MCF 10A (cell line): ENCODE measurements around the gene TBC1D4. TPM values are rescaled to one million over a fixed set of nuclear protein-coding genes. Genes with fewer than 3 reads are reported as not detected.
A peak's percentile ranks its signal among the peaks of the same experiment; 100 is the strongest.

Experiments used
- BruUV-seq: library from RNA; stranded (reverse); fragments of 400-500 nt; replicated peaks from 2 replicates; lab custom pipeline; 2021; lab: Mats Ljungman, UMichigan
- CTCF ChIA-PET: fragments of 300-600 bp; sonication (Branson Sonifier 250); formaldehyde crosslinking; extraction: SDS; loops from one replicate; lab custom pipeline; 2021; ENCODE audit warnings: antibody characterized with exemption, inconsistent platforms; lab: Yijun Ruan, JAX
- POLR2A ChIA-PET: fragments of 300-600, 350-650 bp; sonication (Branson Sonifier 250); formaldehyde crosslinking; extraction: SDS; loops from one replicate; lab custom pipeline; 2020; ENCODE audit warnings: antibody characterized with exemption, inconsistent platforms; lab: Yijun Ruan, JAX
- DNase-seq: peaks from one replicate; pipeline ENCODE4 v3.0.0-alpha.2; 2018; ENCODE audit not compliant: unreplicated experiment
- H3K27ac Mint-ChIP-seq: one replicate; pipeline ENCODE4 v1.8.0; 2022; ENCODE audit warnings: mild to moderate bottlenecking, low read depth, mixed read lengths; ENCODE audit not compliant: unreplicated experiment
- H3K27me3 Mint-ChIP-seq: one replicate; pipeline ENCODE4 v1.8.0; 2022; ENCODE audit warnings: mixed read lengths; ENCODE audit not compliant: insufficient read depth, unreplicated experiment
- H3K36me3 Mint-ChIP-seq: one replicate; pipeline ENCODE4 v1.8.0; 2022; ENCODE audit warnings: mild to moderate bottlenecking, moderate library complexity, mixed read lengths; ENCODE audit not compliant: insufficient read depth, unreplicated experiment
- H3K4me1 Mint-ChIP-seq: one replicate; pipeline ENCODE4 v1.8.0; 2022; ENCODE audit warnings: mixed read lengths; ENCODE audit not compliant: insufficient read depth, unreplicated experiment
- H3K4me3 Mint-ChIP-seq: one replicate; pipeline ENCODE4 v1.8.0; 2022; ENCODE audit warnings: mild to moderate bottlenecking, moderate library complexity, mixed read lengths; ENCODE audit not compliant: unreplicated experiment
- H3K9me3 Mint-ChIP-seq: one replicate; pipeline ENCODE4 v1.8.0; 2022; ENCODE audit warnings: mixed read lengths; ENCODE audit not compliant: unreplicated experiment
- CTCF ChIP-seq: fragments of 200-600 bp; IDR thresholded peaks from one replicate; pipeline ENCODE4 v1.8.0; 2022; ENCODE audit warnings: antibody characterized with exemption, mild to moderate bottlenecking; ENCODE audit not compliant: unreplicated experiment
- intact Hi-C: fragments of 100-400 bp; cut with micrococcal nuclease; formaldehyde crosslinking; loops from 2 replicates; pipeline ENCODE4 v1.14.1; 2022
- total RNA-seq: library from RNA; stranded (reverse); gene quantifications from 2 replicates; pipeline ENCODE4 v1.2.3, GENCODE V29; 2022

TBC1D4 gene
- total RNA-seq, 1 experiment from 2014 or later, result 9.3 TPM

DNA sequence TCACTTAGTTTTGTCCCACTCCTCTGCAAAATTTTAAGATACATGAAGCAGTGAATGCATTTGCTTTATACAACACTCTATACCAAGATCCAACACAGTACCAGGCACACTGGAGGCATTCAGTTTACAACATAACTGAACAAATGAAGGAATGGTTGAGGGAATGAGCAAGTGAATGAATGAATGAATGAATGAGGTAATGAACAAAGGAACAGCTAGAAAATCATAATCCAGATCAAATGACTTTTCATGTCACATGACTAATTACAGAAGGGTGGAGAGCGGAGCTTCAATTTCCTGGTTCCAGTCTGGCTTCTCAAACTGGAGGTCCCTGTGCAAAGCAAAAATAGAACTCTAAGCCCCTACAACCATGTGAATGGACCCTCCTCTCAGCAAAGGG, 16.7 kb downstream of the TBC1D4 start:
- H3K4me3 Mint-ChIP-seq, result no peak overlapping the region
- no peak overlapping the region for H3K27ac Mint-ChIP-seq
- H3K36me3 Mint-ChIP-seq, result peaks cover 6% of the 10 kb centered on the region
- ChIA-PET CTCF (interaction anchor here (0.7 kb wide), 1 partner anchor 17 kb away, joined by 4 read pairs; no protein-coding TSS in a partner anchor), POLR2A (interaction anchor here (0.9 kb wide), 1 partner anchor 11 kb away, joined by 4 read pairs; no protein-coding TSS in a partner anchor)
- no peak for TF ChIP-seq CTCF
- intact Hi-C loops, result no loop called here
- H3K4me1 Mint-ChIP-seq, result peaks cover 14% of the 10 kb centered on the region
- DNase-seq, result no peak
- no TSS peak for BruUV-seq
- peaks cover 7% of the 10 kb centered on the region for H3K9me3 Mint-ChIP-seq
- no peaks in the 10 kb centered on the region for H3K27me3 Mint-ChIP-seq

DNA sequence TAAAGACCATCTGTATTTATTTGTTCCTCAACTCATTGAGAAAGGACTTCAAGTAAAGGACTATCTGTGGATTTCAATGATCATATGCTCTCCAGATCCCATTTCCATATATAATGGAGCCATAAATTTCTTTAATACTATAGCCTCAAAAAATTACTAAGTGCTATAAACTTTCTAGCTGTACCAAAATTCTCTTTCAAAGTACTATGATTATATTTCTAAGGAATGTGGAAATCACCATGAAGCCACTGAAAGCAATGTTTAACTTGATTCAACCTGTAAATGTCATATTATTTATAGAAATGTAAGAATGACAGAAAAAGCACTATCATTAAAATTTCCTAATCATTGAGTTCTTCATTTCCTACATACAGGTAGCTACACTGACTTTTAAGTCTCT, 20.7 kb downstream of the TBC1D4 start:
- intact Hi-C loops, result no loop called here
- Mint-ChIP-seq H3K4me3 (no peak overlapping the region), H3K9me3 (no peaks in the 10 kb centered on the region), H3K36me3 (peaks cover 6% of the 10 kb centered on the region), H3K27ac (no peak overlapping the region), H3K27me3 (no peaks in the 10 kb centered on the region), H3K4me1 (peaks cover 17% of the 10 kb centered on the region)
- ChIA-PET POLR2A (interaction anchor here (0.7 to 1.7 kb wide), 2 partner anchors 14 to 18 kb away, joined by 3 to 5 read pairs; no protein-coding TSS in a partner anchor), CTCF (no interaction called here)
- BruUV-seq, result no TSS peak
- DNase-seq, result no peak
- no peak for TF ChIP-seq CTCF

- Mint-ChIP-seq H3K36me3 (peaks cover 2% of the 10 kb centered on the region), H3K4me3 (no peak overlapping the region), H3K9me3 (no peaks in the 10 kb centered on the region), H3K27ac (no peak overlapping the region), H3K4me1 (peaks cover 24% of the 10 kb centered on the region), H3K27me3 (no peaks in the 10 kb centered on the region)
- no peak for TF ChIP-seq CTCF
- POLR2A ChIA-PET, result interaction anchor here (1.6 to 1.7 kb wide), 2 partner anchors 19 to 93 kb away, joined by 3 to 5 read pairs; no protein-coding TSS in a partner anchor
- intact Hi-C loops, result no loop called here
- DNase-seq, result no peak
- CTCF ChIA-PET, result no interaction called here
- BruUV-seq, result no TSS peak
These were observed 21.3 kb downstream of the TBC1D4 start for GRCh38 chr13:75460644-75461043.

DNA sequence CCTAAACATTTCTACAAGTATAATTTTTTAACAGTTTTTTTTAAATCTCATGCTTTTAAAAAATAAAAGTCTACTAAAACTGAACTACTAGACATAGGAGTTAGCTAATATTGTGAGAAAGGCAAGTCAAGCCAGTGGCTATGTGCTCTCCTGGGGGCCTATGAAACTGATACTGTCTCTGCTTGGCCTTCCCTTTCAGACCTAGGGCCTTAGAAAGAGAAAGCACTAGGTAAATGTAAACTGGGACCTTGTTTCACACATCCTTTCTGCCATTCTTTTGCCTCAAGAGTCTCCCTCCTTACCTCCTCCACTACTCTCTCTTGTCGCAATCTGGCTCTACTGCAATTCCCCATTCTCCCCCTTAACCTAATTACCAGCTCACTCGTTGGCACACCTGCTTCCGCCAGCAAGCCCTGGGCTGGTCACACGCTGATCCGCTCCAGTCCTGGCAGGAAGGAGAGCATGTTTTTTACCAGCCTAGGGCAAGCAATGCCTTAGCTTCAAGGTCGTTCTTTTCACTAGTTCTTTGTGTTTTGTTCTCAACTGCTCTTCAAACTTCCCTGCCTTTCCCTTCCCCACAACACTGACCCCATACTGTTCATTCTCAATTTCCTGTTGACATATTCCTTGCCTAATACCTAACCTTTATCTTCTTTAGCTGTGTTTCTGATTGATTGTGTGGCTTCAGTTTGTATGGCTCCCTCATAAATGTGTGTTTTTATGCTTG, 23.1 kb downstream of the TBC1D4 start:
- POLR2A ChIA-PET, result interaction anchor here (0.8 to 1.9 kb wide), 5 partner anchors 9 to 41 kb away, joined by 3 to 10 read pairs (median 5); no protein-coding TSS in a partner anchor
- Mint-ChIP-seq H3K27ac (peak overlapping the region; percentile 3), H3K36me3 (no peaks in the 10 kb centered on the region), H3K4me1 (peaks cover 30% of the 10 kb centered on the region), H3K9me3 (no peaks in the 10 kb centered on the region), H3K4me3 (no peak overlapping the region), H3K27me3 (no peaks in the 10 kb centered on the region)
- no peak for TF ChIP-seq CTCF
- no TSS peak for BruUV-seq
- intact Hi-C loops, result no loop called here
- CTCF ChIA-PET, result interaction anchor here (0.6 to 1.4 kb wide), 4 partner anchors 10 to 94 kb away, joined by 3 to 6 read pairs (median 4); partner anchors contain the start of gene TBC1D4
- no peak for DNase-seq
